Tibial nerve (tissue), 3 donors: ENCODE measurements around the gene SLC6A13.

Experiments
- POLR2A ChIP-seq, 2 donors: fragments of 450-650 bp; IDR thresholded peaks; one replicate each; pipeline ENCODE4 v1.6.1; 2017; ENCODE audit warnings: antibody characterized with exemption in 2 of 2, mild to moderate bottlenecking in 2 of 2, moderate library complexity in 2 of 2
- TF ChIP-seq, protein P1 (sequence below), 5 experiments: fragments of 200-600 bp in 3 of 5; fragments of 450-650 bp in 2 of 5; sonication (generic) in 3 of 5; IDR thresholded peaks; one replicate each; pipeline ENCODE4 v1.5.1; 2016 to 2019; ENCODE audit warnings: antibody characterized with exemption in 5 of 5, mild to moderate bottlenecking in 3 of 5, moderate library complexity in 2 of 5

DNA sequence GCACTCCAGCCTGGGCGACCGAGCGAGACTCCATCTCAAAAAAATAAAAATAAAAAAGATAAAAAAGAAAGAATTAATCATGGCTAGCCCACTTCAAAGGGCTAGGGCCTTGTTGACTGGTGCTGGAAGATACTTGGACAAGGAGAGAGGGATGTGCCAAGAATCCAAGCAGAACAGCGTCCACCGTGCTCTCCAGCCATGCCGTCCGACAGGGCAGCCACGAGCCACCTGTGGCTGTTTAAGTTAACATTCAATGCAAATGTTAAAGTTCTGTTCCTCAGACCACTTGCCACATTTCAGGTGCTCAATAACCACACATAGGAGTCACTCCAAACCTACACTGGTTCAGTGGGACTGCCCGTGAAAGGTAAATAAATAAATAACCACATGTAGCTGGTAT lies 21.4 kb downstream of the SLC6A13 start:
- TF ChIP-seq, protein P1, sequence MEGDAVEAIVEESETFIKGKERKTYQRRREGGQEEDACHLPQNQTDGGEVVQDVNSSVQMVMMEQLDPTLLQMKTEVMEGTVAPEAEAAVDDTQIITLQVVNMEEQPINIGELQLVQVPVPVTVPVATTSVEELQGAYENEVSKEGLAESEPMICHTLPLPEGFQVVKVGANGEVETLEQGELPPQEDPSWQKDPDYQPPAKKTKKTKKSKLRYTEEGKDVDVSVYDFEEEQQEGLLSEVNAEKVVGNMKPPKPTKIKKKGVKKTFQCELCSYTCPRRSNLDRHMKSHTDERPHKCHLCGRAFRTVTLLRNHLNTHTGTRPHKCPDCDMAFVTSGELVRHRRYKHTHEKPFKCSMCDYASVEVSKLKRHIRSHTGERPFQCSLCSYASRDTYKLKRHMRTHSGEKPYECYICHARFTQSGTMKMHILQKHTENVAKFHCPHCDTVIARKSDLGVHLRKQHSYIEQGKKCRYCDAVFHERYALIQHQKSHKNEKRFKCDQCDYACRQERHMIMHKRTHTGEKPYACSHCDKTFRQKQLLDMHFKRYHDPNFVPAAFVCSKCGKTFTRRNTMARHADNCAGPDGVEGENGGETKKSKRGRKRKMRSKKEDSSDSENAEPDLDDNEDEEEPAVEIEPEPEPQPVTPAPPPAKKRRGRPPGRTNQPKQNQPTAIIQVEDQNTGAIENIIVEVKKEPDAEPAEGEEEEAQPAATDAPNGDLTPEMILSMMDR (IDR thresholded peaks at IDR 0.05): no peak
- TF ChIP-seq POLR2A (IDR thresholded peaks at IDR 0.05): no peak
